Epithelial cell of esophagus (primary cell): Measurements from ENCODE around the gene CPLX1.

ENCODE experiments used
- DNase-seq: peaks from one replicate; pipeline ENCODE4 v3.0.0; 2010; ENCODE audit warnings: low read depth
- H3K4me3 ChIP-seq: 2 replicates; pipeline ENCODE4 v1.5.1; 2011; ENCODE audit warnings: mild to moderate bottlenecking, low read length, control low read depth
- CTCF ChIP-seq: IDR thresholded peaks from 2 replicates; pipeline ENCODE4 v1.5.1; 2011; ENCODE audit warnings: low read depth, mild to moderate bottlenecking, low read length, control low read depth, inconsistent platforms; ENCODE audit not compliant: insufficient read depth; ENCODE audit errors: missing control alignments

The CPLX1 gene

DNA sequence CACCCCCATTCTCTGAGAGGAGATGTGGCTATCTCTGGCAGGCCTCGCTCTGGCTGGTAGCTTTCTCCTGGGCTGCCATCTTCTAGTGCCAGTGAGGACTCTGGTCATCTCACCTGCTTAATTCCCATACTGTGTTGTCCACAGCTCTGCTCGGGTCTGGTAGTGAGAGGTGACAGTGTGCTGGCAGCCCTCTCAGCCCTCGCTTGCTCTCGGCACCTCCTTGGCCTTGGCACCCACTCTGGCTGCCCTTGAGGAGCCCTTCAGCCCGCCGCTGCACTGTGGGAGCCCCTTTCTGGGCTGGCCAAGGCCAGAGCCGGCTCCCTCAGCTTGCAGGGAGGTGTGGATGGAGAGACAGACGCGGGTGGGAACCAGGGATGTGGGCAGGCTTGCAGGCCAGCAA is 52.7 kb downstream of the CPLX1 start:
- no peak overlapping the region for H3K4me3 ChIP-seq
- no peak for DNase-seq
- no peak for TF ChIP-seq CTCF

- DNase-seq, result no peak
- no peak for TF ChIP-seq CTCF
- no peak overlapping the region for H3K4me3 ChIP-seq
Observed at GRCh38 chr4:772776-773175, 53.2 kb downstream of the CPLX1 start.

DNA sequence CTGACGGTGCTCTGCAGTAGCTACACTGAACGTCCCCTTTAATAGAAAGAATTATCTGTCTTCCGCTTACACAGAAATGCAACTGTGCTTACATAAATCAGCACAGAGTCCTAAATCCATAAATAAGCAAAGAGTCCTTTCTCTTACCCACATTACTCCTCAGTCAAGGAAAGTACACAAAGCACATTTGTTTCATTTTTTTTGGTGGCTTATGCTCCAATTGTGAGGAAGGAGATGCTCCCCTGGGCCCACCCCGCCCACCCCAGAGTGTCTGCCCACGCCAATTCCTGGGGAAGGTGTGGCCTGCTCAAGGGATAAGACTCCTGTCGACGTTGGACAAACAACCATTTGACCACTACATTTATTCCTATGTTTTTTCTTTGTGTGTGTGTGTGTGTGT is 53.8 kb downstream of the CPLX1 start:
- no peak for TF ChIP-seq CTCF
- no peak for DNase-seq
- no peak overlapping the region for H3K4me3 ChIP-seq

DNA sequence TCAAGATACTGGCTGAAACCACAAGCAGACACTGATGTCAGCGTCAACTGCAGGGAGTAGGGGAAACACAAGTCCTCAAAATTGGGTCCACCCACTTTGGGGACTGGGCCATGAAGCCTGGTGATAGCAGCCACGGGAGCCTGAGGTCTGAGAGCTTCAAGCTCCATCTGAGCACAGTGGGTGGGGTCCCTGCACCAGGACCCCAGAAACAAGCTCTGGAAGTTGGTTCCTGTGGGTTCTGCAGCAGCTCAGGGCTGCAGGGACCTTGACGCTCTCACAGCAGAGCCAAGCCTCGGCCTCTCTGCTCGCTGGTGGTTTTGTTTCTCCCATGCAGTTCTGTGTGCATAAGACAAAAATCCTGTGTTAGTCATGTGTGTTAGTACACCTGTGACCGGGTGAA is 54.5 kb downstream of the CPLX1 start:
- TF ChIP-seq CTCF, result no peak
- no peak overlapping the region for H3K4me3 ChIP-seq
- no peak for DNase-seq

DNA sequence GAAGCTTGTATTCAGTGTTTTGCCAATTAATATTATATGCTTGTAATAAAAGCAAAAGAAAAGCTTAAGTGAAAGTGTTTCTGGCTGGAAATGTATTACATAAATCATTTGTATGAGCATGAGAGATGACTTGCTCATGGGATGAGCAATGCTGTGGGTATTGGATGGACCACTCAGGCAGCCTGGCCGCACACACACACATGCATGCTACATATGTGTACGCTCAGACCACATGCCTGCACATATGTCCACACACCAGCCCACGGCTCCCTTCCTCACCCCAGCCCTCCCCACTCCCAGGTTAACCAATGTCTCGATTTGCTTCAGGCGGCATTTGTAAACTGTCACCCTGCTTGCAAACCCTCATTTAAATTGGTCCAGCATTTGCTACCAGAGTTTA is 55.9 kb downstream of the CPLX1 start:
- H3K4me3 ChIP-seq, result no peak overlapping the region
- no peak for TF ChIP-seq CTCF
- DNase-seq, result peak; percentile 21

DNA sequence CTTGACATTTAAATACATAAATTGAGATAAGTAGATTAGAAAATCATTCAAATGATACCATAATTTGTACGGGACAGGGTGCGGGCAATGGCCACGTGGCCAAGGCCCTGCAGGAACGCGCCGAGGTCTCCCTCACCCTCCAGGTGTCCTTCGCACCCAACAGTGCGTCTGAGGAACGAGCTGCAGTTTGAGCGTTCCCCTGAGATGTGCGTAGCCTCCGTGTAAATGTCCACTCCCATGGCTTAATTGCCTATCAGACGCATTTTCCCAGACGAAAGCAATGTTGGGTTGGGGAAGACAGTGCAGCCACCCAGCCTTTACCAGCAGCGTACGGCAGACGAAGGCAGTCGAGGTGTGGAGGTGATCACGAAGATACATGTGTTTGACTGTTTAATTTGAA is 56.4 kb downstream of the CPLX1 start:
- no peak overlapping the region for H3K4me3 ChIP-seq
- TF ChIP-seq CTCF, result no peak
- DNase-seq, result no peak

DNA sequence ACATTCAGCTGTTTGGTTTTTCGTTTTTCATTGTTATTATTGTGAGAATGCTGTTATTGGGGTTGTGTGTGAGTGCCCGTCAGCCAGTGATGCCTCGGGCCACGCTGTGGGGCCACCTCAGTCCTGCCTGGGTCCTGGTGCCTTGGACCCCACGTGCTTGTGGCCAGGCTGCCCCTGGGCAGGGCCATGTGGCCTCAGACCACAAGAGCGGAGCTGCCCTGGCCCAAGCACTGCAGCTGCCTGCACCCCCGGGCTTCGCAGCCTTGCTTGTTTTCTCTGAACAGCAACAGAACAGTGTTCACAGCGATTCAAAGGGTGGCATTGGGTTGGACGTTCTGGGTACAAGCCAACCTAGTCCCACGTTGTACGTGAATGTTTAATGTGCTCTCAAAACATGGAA is 56.9 kb downstream of the CPLX1 start:
- H3K4me3 ChIP-seq, result no peak overlapping the region
- no peak for TF ChIP-seq CTCF
- DNase-seq, result no peak
